Activated T-helper 1 cell treated with Interleukin-2 at 50 U/mL for 16 hours (primary cell): ENCODE data around the gene CHPT1.
"Not testable (repeated sequence)": the region's sequence is repeated elsewhere in the genome, so short reads cannot be mapped to it uniquely, and the experiment has no call there.

Experiments used
- DNase-seq: peaks from one replicate; pipeline ENCODE4 v3.0.0-alpha.2; 2020; ENCODE audit warnings: low read depth

The CHPT1 gene

GRCh38 chr12:101722392-101722791, 25.0 kb downstream of the CHPT1 start:
- no peak for DNase-seq

- no peak for DNase-seq
Observed at GRCh38 chr12:101727098-101727497, 29.7 kb downstream of the CHPT1 start.

- DNase-seq, result no peak
Observed at GRCh38 chr12:101729842-101730241, 32.4 kb downstream of the CHPT1 start.

- DNase-seq, result no peak
Observed at GRCh38 chr12:101732318-101732717, 34.9 kb downstream of the CHPT1 start.

- no peak for DNase-seq
Observed at GRCh38 chr12:101733166-101733565, 35.7 kb downstream of the CHPT1 start.

- not testable (repeated sequence) for DNase-seq
Observed at GRCh38 chr12:101734482-101734881, 37.0 kb downstream of the CHPT1 start.

- no peak for DNase-seq
Observed at GRCh38 chr12:101737476-101737875, 40.0 kb downstream of the CHPT1 start.

- DNase-seq, result no peak
Observed at GRCh38 chr12:101738920-101739665, 41.7 kb downstream of the CHPT1 start, which contains the start of gene SYCP3. TSS of gene SYCP3 (minus strand) at chr12:101739462. CDS start at chr12:101737935, 1,527 bp downstream.

GRCh38 chr12:101740566-101740965, 43.1 kb downstream of the CHPT1 start:
- no peak for DNase-seq

- DNase-seq, result no peak
Observed at GRCh38 chr12:101740980-101741379, 43.5 kb downstream of the CHPT1 start.

- no peak for DNase-seq
Observed at GRCh38 chr12:101743242-101743641, 45.8 kb downstream of the CHPT1 start.

GRCh38 chr12:101743724-101744472, 46.5 kb downstream of the CHPT1 start:
- no peak for DNase-seq

- no peak for DNase-seq
Observed at GRCh38 chr12:101745481-101745880, 48.0 kb downstream of the CHPT1 start.

GRCh38 chr12:101746196-101746595, 48.8 kb downstream of the CHPT1 start:
- DNase-seq, result no peak

- no peak for DNase-seq
Observed at GRCh38 chr12:101746661-101747060, 49.2 kb downstream of the CHPT1 start.

- no peak for DNase-seq
Observed at GRCh38 chr12:101747697-101748096, 50.3 kb downstream of the CHPT1 start.

- DNase-seq, result no peak
Observed at GRCh38 chr12:101748907-101749306, 51.5 kb downstream of the CHPT1 start.

- no peak for DNase-seq
Observed at GRCh38 chr12:101749657-101750056, 52.2 kb downstream of the CHPT1 start.

- DNase-seq, result no peak
Observed at GRCh38 chr12:101750152-101750551, 52.7 kb downstream of the CHPT1 start.

- no peak for DNase-seq
Observed at GRCh38 chr12:101759396-101760047, 62.1 kb downstream of the CHPT1 start.

GRCh38 chr12:101761350-101761749, 63.9 kb downstream of the CHPT1 start:
- no peak for DNase-seq

GRCh38 chr12:101761781-101762180, 64.3 kb downstream of the CHPT1 start:
- no peak for DNase-seq
